T-helper 2 cell treated with Interferon-gamma antibody and Interleukin-4, amounts not matched to agents 5 μg/mL and 100 μg/mL, for 36 hours (primary cell): ENCODE results near the gene MBOAT2.
"Not testable (repeated sequence)": the region's sequence is repeated elsewhere in the genome, so short reads cannot be mapped to it uniquely, and the experiment has no call there.

Experiments
- DNase-seq: peaks from one replicate; pipeline ENCODE4 v3.0.0; 2021; ENCODE audit warnings: low spot score
- H3K27ac Mint-ChIP-seq: one replicate; pipeline ENCODE4 v1.8.0; 2021; ENCODE audit warnings: mild to moderate bottlenecking, mixed read lengths
- H3K27me3 Mint-ChIP-seq: one replicate; pipeline ENCODE4 v1.8.0; 2021; ENCODE audit warnings: low read depth, mixed read lengths
- H3K36me3 Mint-ChIP-seq: one replicate; pipeline ENCODE4 v1.8.0; 2021; ENCODE audit warnings: low read depth, mixed read lengths
- H3K4me1 Mint-ChIP-seq: one replicate; pipeline ENCODE4 v1.8.0; 2021; ENCODE audit warnings: low read depth, mixed read lengths
- H3K4me3 Mint-ChIP-seq: one replicate; pipeline ENCODE4 v1.8.0; 2022; ENCODE audit warnings: mild to moderate bottlenecking, moderate library complexity, mixed read lengths
- H3K9me3 Mint-ChIP-seq: one replicate; pipeline ENCODE4 v1.8.0; 2021; ENCODE audit warnings: mixed read lengths

Gene MBOAT2

DNA sequence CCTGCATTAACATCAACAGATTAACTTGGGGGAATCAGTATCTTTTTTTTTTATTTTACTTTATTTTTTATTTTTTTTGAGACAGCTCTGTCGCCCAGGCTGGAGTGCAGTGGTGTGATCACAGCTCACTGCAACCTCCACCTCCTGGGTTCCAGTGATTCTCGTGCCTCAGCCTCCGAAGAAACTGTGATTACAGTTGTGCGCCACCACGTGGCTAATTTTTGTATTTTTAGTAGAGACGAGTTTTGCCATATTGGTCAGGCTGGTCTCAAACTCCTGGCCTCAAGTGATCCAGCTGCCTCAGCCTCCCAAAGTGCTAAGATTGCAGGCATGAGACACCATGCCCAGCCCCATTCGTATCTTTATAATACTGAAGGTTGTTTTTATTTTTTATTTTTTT is 99.6 kb downstream of the MBOAT2 start:
- DNase-seq, H3K9me3 Mint-ChIP-seq, H3K36me3 Mint-ChIP-seq, H3K27me3 Mint-ChIP-seq, H3K4me3 Mint-ChIP-seq, H3K27ac Mint-ChIP-seq, H3K4me1 Mint-ChIP-seq: not testable (repeated sequence)

DNA sequence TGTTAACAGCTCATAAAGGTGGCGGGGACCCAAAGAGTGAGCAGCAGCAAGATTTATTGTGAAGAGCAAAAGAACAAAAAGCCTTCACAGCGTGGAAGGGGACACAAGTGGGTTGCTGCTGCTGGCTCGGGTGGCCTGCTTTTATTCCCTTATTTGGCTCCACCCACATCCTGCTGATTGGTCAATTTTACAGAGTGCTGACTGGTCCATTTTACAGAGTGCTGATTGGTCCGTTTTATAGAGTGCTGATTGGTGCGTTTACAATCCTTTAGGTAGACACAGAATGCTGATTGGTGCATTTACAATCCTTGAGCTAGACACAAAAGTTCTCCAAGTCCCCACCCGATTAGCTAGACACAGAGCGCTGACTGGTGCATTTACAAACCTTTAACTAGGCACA is 100.7 kb downstream of the MBOAT2 start:
- not testable (repeated sequence) for H3K4me3 Mint-ChIP-seq, H3K27ac Mint-ChIP-seq, H3K9me3 Mint-ChIP-seq, H3K27me3 Mint-ChIP-seq, DNase-seq, H3K36me3 Mint-ChIP-seq, H3K4me1 Mint-ChIP-seq

DNA sequence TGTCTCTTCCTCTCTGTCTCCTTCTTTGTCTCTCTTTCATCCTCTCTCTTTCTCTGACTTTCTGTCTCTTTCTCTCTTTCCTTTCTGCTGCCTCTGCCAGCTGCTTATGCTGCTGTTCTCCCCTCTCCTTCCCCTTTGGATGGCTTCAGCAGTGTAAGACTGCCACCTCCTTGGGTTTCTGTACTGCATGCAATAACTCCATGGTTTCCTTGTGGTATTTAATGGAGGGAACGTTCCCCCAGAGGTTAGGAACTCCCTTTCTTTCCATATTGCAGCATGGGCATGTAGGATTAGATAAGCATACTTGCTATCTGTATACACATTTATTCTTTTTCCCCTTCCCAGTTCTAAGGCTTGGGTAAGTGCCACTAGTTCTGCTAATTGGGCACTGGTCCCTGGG is 106.3 kb downstream of the MBOAT2 start:
- H3K4me1 Mint-ChIP-seq, H3K36me3 Mint-ChIP-seq, H3K9me3 Mint-ChIP-seq, H3K27ac Mint-ChIP-seq, DNase-seq, H3K4me3 Mint-ChIP-seq, H3K27me3 Mint-ChIP-seq: not testable (repeated sequence)

DNA sequence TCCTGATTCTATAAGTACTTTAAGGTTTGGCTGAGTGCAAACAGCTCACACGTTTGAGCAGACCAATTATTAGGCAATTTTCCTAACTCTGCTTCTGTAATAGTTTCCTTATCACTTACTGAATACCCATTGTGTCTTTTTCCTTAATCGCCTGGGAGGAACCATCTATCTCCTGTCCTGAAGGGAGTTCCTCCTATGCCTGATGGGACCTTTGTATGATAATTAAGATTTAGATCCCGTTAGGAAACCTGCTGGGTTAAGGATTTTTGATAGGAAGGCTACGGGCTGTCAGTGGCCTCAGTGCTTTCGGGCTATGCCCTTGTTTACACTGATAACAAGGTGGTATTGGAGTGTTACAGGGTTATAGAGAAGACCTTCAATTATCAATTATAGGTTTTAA is 106.8 kb downstream of the MBOAT2 start:
- H3K9me3 Mint-ChIP-seq = not testable (repeated sequence)

DNA sequence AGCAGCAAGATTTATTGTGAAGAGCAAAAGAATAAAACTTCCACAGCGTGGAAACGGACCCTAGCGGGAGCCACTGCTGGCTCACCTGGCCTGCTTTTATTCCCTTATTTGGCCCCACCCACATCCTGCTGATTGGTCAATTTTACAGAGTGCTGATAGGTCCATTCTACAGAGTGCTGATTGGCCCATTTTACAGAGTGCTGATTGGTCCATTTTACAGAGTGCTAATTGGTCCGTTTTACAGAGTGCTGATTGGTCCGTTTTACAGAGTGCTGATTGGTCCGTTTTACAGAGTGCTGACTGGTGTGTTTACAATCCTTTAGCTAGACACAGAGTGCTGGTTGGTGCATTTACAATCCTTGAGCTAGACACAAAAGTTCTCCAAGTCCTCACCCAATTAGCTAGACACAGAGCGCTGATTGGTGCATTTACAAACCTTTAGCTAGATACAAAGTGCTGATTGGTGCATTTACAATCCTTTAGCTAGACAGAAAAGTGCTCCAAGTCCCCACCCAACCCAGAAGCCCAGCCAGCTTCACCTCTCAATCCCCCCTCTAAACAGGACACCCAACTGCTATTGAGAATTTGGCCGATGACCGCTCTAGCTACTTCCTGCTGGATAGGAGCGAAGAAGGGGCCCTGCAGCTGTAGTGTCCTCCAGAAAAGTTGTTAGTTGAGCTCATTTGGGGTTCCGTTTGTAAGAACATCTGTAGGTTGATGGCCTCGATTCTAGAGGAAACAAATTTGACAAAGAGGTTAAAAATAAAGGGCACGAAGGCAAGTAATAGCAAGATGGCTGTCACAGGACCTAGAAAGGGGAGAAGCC is 108.2 kb downstream of the MBOAT2 start:
- not testable (repeated sequence) for H3K4me3 Mint-ChIP-seq, H3K4me1 Mint-ChIP-seq, DNase-seq, H3K27me3 Mint-ChIP-seq, H3K36me3 Mint-ChIP-seq, H3K27ac Mint-ChIP-seq, H3K9me3 Mint-ChIP-seq

More for the DNA sequence above, 106.8 kb downstream of the MBOAT2 start:
- not testable (repeated sequence) for H3K27ac Mint-ChIP-seq, H3K36me3 Mint-ChIP-seq, H3K4me1 Mint-ChIP-seq, DNase-seq, H3K4me3 Mint-ChIP-seq, H3K27me3 Mint-ChIP-seq

DNA sequence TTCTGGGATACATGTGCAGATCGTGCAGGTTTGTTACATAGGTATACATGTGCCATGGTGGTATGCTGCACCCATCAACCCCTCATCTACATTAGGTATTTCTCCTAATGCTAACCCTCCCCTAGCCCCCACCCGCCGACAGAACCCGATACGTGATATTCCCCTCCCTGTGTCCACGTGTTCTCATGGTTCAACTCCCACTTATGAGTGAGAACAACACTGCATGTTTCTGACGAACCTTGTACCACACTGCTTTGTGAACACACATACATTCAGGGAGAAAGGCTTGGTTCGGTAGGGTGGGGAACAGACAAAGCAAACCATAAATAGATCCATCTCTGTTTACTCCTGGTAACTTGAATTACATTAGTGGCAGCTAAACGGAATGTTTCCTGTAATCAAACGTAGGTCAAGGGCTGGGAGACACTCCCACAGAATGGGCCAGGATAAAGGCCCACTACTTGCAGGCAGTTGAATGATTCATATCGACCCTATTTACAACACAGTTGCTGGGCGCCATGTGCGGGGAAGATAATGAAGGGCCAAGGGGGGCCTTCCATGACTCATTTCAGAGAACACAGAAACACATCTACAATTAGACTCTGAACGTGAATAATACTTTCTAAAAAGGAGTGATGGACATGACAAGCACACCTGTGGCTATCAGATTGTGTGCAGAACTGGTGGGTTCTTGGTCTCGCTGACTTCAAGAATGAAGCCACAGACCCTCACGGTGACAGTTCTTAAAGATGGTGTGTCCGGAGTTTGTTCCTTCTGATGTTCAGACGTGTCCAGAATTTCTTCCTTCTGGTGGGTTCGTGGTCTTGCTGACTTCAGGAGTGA is 109.3 kb downstream of the MBOAT2 start:
- no peaks in the 10 kb centered on the region for H3K27me3 Mint-ChIP-seq
- H3K4me1 Mint-ChIP-seq = no peaks in the 10 kb centered on the region
- H3K9me3 Mint-ChIP-seq = no peaks in the 10 kb centered on the region
- no peaks in the 10 kb centered on the region for H3K36me3 Mint-ChIP-seq
- H3K27ac Mint-ChIP-seq = no peak overlapping the region
- no peak overlapping the region for H3K4me3 Mint-ChIP-seq
- DNase-seq = no peak

DNA sequence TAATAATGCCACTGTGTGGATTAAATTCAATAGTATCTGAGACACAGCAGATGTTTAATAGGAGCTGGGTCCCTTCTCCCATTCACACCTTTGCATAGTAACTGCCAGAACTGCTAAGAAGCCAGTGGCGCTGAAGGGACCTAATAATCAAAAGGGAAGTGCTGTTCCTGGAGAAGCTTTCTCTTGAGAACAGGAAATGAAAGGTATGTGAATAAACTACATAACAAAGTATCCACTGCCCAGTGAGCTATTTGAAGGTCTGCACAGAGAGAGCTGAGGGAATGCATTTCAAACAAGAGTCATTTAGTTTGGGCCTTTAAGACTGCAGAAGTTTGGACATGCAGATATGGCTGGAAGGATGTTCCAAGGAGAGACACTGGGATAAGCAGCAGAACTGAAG is 110.0 kb downstream of the MBOAT2 start:
- no peaks in the 10 kb centered on the region for H3K27me3 Mint-ChIP-seq
- H3K36me3 Mint-ChIP-seq = no peaks in the 10 kb centered on the region
- DNase-seq = no peak
- no peak overlapping the region for H3K4me3 Mint-ChIP-seq
- no peaks in the 10 kb centered on the region for H3K4me1 Mint-ChIP-seq
- H3K9me3 Mint-ChIP-seq = no peaks in the 10 kb centered on the region
- no peak overlapping the region for H3K27ac Mint-ChIP-seq

DNA sequence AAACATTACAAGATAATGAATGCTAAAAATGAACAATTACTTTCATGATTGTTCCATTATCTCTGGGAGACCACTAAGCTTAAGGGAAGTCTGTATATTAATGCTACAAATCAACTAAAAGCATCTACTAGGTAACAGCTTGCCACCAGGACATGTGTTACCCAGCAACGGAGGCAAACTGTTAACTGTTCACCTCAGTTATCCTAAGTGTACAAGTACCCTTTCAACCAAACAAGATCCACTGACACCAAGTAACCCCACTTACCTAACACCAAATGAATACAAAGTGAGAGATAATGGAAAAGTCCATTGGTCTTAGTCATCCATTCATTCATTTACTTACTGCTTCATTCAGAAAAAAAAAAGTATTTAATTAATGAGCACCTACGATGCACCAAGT is 111.4 kb downstream of the MBOAT2 start:
- H3K36me3 Mint-ChIP-seq = no peaks in the 10 kb centered on the region
- no peaks in the 10 kb centered on the region for H3K4me1 Mint-ChIP-seq
- no peak overlapping the region for H3K27ac Mint-ChIP-seq
- H3K9me3 Mint-ChIP-seq = no peaks in the 10 kb centered on the region
- no peak for DNase-seq
- no peaks in the 10 kb centered on the region for H3K27me3 Mint-ChIP-seq
- no peak overlapping the region for H3K4me3 Mint-ChIP-seq

DNA sequence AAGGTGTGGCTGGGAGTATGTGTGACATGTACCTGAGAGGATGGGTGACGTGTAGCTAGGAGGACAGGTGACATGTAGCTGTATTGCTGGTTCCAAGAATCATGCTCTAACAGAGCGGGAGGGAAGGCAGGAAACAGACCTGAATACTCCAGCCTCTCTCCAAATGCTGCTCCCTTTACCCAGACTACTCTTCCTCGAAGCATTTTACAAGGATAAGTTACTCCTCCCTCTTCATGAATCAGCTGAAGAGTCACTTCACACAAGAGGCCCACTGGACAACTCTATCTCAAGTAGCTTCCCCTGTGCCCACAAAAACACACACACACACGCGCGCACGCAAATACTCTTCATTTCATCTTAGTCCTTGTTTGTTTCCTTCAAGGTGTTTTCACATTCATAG is 113.5 kb downstream of the MBOAT2 start:
- Mint-ChIP-seq H3K4me3 (no peak overlapping the region), H3K27me3 (peaks cover 2% of the 10 kb centered on the region), H3K27ac (no peak overlapping the region), H3K36me3 (no peaks in the 10 kb centered on the region), H3K4me1 (no peaks in the 10 kb centered on the region), H3K9me3 (no peaks in the 10 kb centered on the region)
- DNase-seq = no peak

DNA sequence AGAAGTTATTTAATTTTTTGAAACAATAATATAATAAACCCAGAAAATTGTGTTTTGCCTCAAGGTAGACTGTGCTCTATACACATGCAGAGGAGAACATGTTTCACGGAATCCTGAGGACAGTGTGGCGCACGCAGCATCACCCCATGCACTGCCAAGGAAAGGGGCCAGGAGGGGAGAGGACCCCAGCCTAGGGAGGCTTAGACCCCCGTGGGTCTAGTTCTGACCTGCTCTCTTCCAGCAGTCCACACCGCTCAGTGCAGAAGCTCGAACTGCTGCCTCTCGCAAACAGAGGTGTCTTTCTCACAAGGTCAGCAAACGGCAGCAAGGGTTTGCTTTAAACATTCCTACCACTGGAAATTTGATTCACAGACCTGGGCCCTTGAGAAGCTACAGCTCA is 114.5 kb downstream of the MBOAT2 start:
- no peaks in the 10 kb centered on the region for H3K36me3 Mint-ChIP-seq
- H3K4me3 Mint-ChIP-seq = no peak overlapping the region
- peaks cover 2% of the 10 kb centered on the region for H3K27me3 Mint-ChIP-seq
- DNase-seq = no peak
- H3K4me1 Mint-ChIP-seq = no peaks in the 10 kb centered on the region
- no peak overlapping the region for H3K27ac Mint-ChIP-seq
- no peaks in the 10 kb centered on the region for H3K9me3 Mint-ChIP-seq

DNA sequence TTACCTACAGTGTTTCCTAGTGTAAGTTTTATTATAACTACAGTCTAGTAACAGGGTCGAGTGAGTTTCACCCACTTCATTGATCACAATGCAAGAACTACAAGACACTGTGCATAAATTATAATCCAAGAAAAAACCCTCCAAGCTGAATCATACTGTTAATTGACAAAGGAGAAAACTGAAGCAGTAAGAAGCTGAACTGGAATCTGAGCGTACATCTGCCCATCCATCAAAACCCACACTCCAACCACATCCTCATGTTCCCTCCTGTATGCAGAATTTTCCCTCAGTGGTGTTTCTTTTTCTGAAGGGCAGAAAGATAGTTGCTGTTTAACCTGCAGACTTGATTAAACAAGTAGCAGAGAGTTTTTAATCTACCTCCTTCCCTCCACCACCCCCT is 116.6 kb downstream of the MBOAT2 start:
- no peaks in the 10 kb centered on the region for H3K9me3 Mint-ChIP-seq
- no peaks in the 10 kb centered on the region for H3K4me1 Mint-ChIP-seq
- no peak overlapping the region for H3K27ac Mint-ChIP-seq
- no peak for DNase-seq
- H3K4me3 Mint-ChIP-seq = no peak overlapping the region
- no peaks in the 10 kb centered on the region for H3K36me3 Mint-ChIP-seq
- H3K27me3 Mint-ChIP-seq = peaks cover 2% of the 10 kb centered on the region

DNA sequence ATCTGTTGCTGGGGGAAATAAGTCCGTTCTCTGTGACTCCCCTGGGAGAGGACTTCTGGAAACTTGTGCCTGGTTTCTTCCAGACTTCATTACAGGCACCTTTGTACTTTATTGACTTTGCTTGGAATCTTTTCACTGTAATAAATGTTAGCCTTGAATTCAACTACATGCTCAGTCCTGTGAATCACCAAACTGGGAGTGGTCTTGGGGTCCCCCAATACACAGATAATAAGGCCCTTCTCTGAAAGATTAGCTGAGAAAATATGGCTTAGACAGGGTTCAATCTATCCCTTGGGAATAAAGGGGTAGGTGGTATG is 117.3 kb downstream of the MBOAT2 start:
- DNase-seq = no peak
- Mint-ChIP-seq H3K27me3 (peaks cover 2% of the 10 kb centered on the region), H3K27ac (no peak overlapping the region), H3K9me3 (no peaks in the 10 kb centered on the region), H3K36me3 (no peaks in the 10 kb centered on the region), H3K4me1 (no peaks in the 10 kb centered on the region), H3K4me3 (no peak overlapping the region)

DNA sequence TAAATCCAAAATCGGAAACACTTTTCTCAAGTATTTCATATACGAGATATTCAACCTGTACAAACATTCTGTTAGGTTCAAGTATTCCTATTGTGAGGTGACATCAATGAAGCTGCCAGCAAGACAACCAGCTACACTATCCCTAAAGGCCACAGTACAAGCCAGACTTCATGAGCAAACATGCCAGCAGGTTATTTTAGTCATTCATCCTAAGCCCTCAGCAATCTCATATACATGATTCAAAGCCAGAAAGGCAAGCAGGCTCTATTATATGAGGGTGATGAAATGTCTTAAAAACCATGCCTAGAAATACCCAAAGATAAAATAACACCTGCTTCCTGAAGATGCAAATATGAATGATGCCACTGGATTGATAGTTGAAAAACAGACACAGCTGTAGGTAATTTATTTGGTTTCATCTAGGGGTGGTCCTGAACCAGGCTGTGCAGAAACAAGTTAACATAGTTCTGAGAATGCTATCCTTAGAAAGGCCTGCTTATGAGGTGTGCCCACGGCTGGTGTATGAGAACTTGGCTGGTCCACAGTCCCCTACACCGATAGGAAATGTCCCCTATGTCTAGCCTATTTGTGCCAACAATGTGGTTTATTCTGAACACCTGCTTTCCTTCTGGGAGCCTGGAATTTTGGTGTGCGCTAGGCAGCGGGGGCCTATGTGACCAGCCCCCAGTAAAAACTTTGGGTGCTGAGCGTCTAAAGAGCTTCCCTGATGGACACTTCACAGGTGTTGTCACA is 117.9 kb downstream of the MBOAT2 start:
- Mint-ChIP-seq H3K4me1 (no peaks in the 10 kb centered on the region), H3K27ac (no peak overlapping the region), H3K36me3 (no peaks in the 10 kb centered on the region), H3K27me3 (peaks cover 2% of the 10 kb centered on the region), H3K4me3 (no peak overlapping the region), H3K9me3 (no peaks in the 10 kb centered on the region)
- no peak for DNase-seq

DNA sequence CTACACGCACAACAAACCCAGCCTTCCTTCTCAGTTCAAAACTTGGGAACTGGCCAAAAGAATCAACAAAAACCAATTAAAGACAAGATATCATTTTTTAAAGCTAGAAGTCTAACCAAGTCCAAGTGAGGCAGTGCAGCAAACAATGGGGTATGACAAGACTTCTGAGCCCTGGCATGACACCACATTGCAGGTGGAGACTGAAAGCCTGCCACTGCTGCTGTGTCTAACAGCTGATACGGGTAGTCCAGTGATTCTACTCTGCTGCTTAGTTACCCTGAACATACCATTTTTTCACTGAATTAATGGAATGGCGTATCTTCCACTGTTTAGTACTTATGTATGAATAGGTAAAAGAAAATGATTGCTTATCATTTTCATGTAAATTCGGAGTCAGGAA is 118.7 kb downstream of the MBOAT2 start:
- Mint-ChIP-seq H3K9me3 (no peaks in the 10 kb centered on the region), H3K4me3 (no peak overlapping the region), H3K36me3 (no peaks in the 10 kb centered on the region), H3K4me1 (no peaks in the 10 kb centered on the region), H3K27ac (no peak overlapping the region), H3K27me3 (peaks cover 2% of the 10 kb centered on the region)
- DNase-seq = no peak
